Fibroblast of villous mesenchyme (primary cell): ENCODE data around the gene GNG14. TPM values are rescaled to one million over a fixed set of nuclear protein-coding genes. Genes with fewer than 3 reads are reported as not detected.

Experiments used
- DNase-seq: peaks from one replicate; pipeline ENCODE4 v3.0.0-alpha.2; 2010; ENCODE audit warnings: low read depth
- H3K4me3 ChIP-seq: 2 replicates; pipeline ENCODE4 v1.5.1; 2011; ENCODE audit warnings: low read depth, mild to moderate bottlenecking, low read length
- CTCF ChIP-seq: IDR thresholded peaks from 2 replicates; pipeline ENCODE4 v1.5.1; 2012; ENCODE audit warnings: low read depth, mild to moderate bottlenecking, low read length; ENCODE audit not compliant: insufficient read depth
- total RNA-seq: library from RNA; depleted of rRNA; stranded (reverse); fragments of >200 nt; gene quantifications from 2 replicates; pipeline ENCODE4 v1.2.3, GENCODE V29; 2012

The GNG14 gene
- total RNA-seq, 1 donor, result not detected

- TF ChIP-seq CTCF, result no peak
- peak; percentile 69 for DNase-seq
- peak within 1 kb of the TSS; percentile 80 for H3K4me3 ChIP-seq
Observed at GRCh38 chr19:12666265-12667048, 21.3 kb upstream of the GNG14 start, which contains the start of the genes MAN2B1 and WDR83. Gene MAN2B1 (minus strand): TSS chr19:12666742. CDS start chr19:12666701, 41 bp downstream. Gene WDR83 (plus strand): TSS chr19:12666807. CDS start chr19:12669791, 2,984 bp downstream.

- DNase-seq, result no peak
- TF ChIP-seq CTCF, result no peak
- no peak overlapping the region for H3K4me3 ChIP-seq
Observed at GRCh38 chr19:12667731-12668302, 20.0 kb upstream of the GNG14 start.

GRCh38 chr19:12668346-12668745, 19.5 kb upstream of the GNG14 start:
- peak overlapping the region; percentile 89 for H3K4me3 ChIP-seq
- no peak for TF ChIP-seq CTCF
- no peak for DNase-seq

- no peak for TF ChIP-seq CTCF
- peak overlapping the region; percentile 89 for H3K4me3 ChIP-seq
- DNase-seq, result peak; percentile 68
Observed at GRCh38 chr19:12668932-12669269, 18.9 kb upstream of the GNG14 start.

GRCh38 chr19:12669270-12670158, 18.3 kb upstream of the GNG14 start:
- peak; percentile 91 for DNase-seq
- TF ChIP-seq CTCF, result peak; percentile 7
- peak overlapping the region; percentile 89 for H3K4me3 ChIP-seq

- no peak for TF ChIP-seq CTCF
- no peak for DNase-seq
- H3K4me3 ChIP-seq, result peak overlapping the region; percentile 89
Observed at GRCh38 chr19:12670159-12670928, 17.5 kb upstream of the GNG14 start.
